T-helper 2 cell treated with Interferon-gamma antibody and Interleukin-4, amounts not matched to agents 5 μg/mL and 100 μg/mL, for 36 hours (primary cell): ENCODE data around the gene SPECC1.
A peak's percentile ranks its signal among the peaks of the same experiment; 100 is the strongest.

Experiments
- DNase-seq: peaks from one replicate; pipeline ENCODE4 v3.0.0; 2021; ENCODE audit warnings: low spot score
- H3K27ac Mint-ChIP-seq: one replicate; pipeline ENCODE4 v1.8.0; 2021; ENCODE audit warnings: mild to moderate bottlenecking, mixed read lengths
- H3K27me3 Mint-ChIP-seq: one replicate; pipeline ENCODE4 v1.8.0; 2021; ENCODE audit warnings: low read depth, mixed read lengths
- H3K36me3 Mint-ChIP-seq: one replicate; pipeline ENCODE4 v1.8.0; 2021; ENCODE audit warnings: low read depth, mixed read lengths
- H3K4me1 Mint-ChIP-seq: one replicate; pipeline ENCODE4 v1.8.0; 2021; ENCODE audit warnings: low read depth, mixed read lengths
- H3K4me3 Mint-ChIP-seq: one replicate; pipeline ENCODE4 v1.8.0; 2022; ENCODE audit warnings: mild to moderate bottlenecking, moderate library complexity, mixed read lengths
- H3K9me3 Mint-ChIP-seq: one replicate; pipeline ENCODE4 v1.8.0; 2021; ENCODE audit warnings: mixed read lengths

SPECC1 gene

GRCh38 chr17:20127360-20128035 lies 118.3 kb downstream of the SPECC1 start:
- peaks cover 2% of the 10 kb centered on the region for H3K27me3 Mint-ChIP-seq
- no peaks in the 10 kb centered on the region for H3K36me3 Mint-ChIP-seq
- DNase-seq = no peak
- H3K9me3 Mint-ChIP-seq = no peaks in the 10 kb centered on the region
- no peaks in the 10 kb centered on the region for H3K4me1 Mint-ChIP-seq
- H3K4me3 Mint-ChIP-seq = no peak overlapping the region
- no peak overlapping the region for H3K27ac Mint-ChIP-seq

GRCh38 chr17:20128036-20128667 lies 119.0 kb downstream of the SPECC1 start:
- DNase-seq = no peak

GRCh38 chr17:20133517-20133916 lies 124.4 kb downstream of the SPECC1 start:
- Mint-ChIP-seq H3K27ac (no peak overlapping the region), H3K9me3 (no peaks in the 10 kb centered on the region), H3K36me3 (no peaks in the 10 kb centered on the region), H3K27me3 (peaks cover 11% of the 10 kb centered on the region), H3K4me1 (no peaks in the 10 kb centered on the region), H3K4me3 (no peak overlapping the region)
- DNase-seq = no peak

More at GRCh38 chr17:20128036-20128667, 119.0 kb downstream of the SPECC1 start:
- H3K27me3 Mint-ChIP-seq = peaks cover 3% of the 10 kb centered on the region
- no peaks in the 10 kb centered on the region for H3K36me3 Mint-ChIP-seq
- no peaks in the 10 kb centered on the region for H3K9me3 Mint-ChIP-seq
- H3K4me3 Mint-ChIP-seq = no peak overlapping the region
- H3K27ac Mint-ChIP-seq = no peak overlapping the region
- H3K4me1 Mint-ChIP-seq = no peaks in the 10 kb centered on the region

GRCh38 chr17:20141198-20141972 lies 132.2 kb downstream of the SPECC1 start:
- no peaks in the 10 kb centered on the region for H3K4me1 Mint-ChIP-seq
- DNase-seq = no peak
- H3K36me3 Mint-ChIP-seq = no peaks in the 10 kb centered on the region
- no peaks in the 10 kb centered on the region for H3K9me3 Mint-ChIP-seq
- H3K27me3 Mint-ChIP-seq = peaks cover 9% of the 10 kb centered on the region
- H3K4me3 Mint-ChIP-seq = no peak overlapping the region
- H3K27ac Mint-ChIP-seq = no peak overlapping the region

GRCh38 chr17:20142268-20142667 lies 133.1 kb downstream of the SPECC1 start:
- no peaks in the 10 kb centered on the region for H3K9me3 Mint-ChIP-seq
- peaks cover 6% of the 10 kb centered on the region for H3K27me3 Mint-ChIP-seq
- H3K27ac Mint-ChIP-seq = no peak overlapping the region
- H3K36me3 Mint-ChIP-seq = no peaks in the 10 kb centered on the region
- H3K4me3 Mint-ChIP-seq = no peak overlapping the region
- no peak for DNase-seq
- H3K4me1 Mint-ChIP-seq = no peaks in the 10 kb centered on the region

- Mint-ChIP-seq H3K4me1 (no peaks in the 10 kb centered on the region), H3K4me3 (no peak overlapping the region), H3K36me3 (no peaks in the 10 kb centered on the region), H3K27me3 (peaks cover under 1% of the 10 kb centered on the region), H3K27ac (no peak overlapping the region), H3K9me3 (no peaks in the 10 kb centered on the region)
- no peak for DNase-seq
These were observed 134.6 kb downstream of the SPECC1 start for GRCh38 chr17:20143740-20144139.

GRCh38 chr17:20145567-20145966 lies 136.4 kb downstream of the SPECC1 start:
- H3K9me3 Mint-ChIP-seq = no peaks in the 10 kb centered on the region
- H3K4me3 Mint-ChIP-seq = no peak overlapping the region
- no peaks in the 10 kb centered on the region for H3K36me3 Mint-ChIP-seq
- no peak overlapping the region for H3K27ac Mint-ChIP-seq
- no peaks in the 10 kb centered on the region for H3K27me3 Mint-ChIP-seq
- DNase-seq = no peak
- no peaks in the 10 kb centered on the region for H3K4me1 Mint-ChIP-seq

GRCh38 chr17:20149251-20149650 lies 140.1 kb downstream of the SPECC1 start:
- Mint-ChIP-seq H3K36me3 (no peaks in the 10 kb centered on the region), H3K27me3 (peaks cover 3% of the 10 kb centered on the region), H3K27ac (no peak overlapping the region), H3K4me3 (no peak overlapping the region), H3K4me1 (no peaks in the 10 kb centered on the region), H3K9me3 (no peaks in the 10 kb centered on the region)
- no peak for DNase-seq

GRCh38 chr17:20151174-20151573 lies 142.0 kb downstream of the SPECC1 start:
- Mint-ChIP-seq H3K36me3 (no peaks in the 10 kb centered on the region), H3K27me3 (peaks cover 7% of the 10 kb centered on the region), H3K27ac (no peak overlapping the region), H3K4me1 (no peaks in the 10 kb centered on the region), H3K9me3 (no peaks in the 10 kb centered on the region), H3K4me3 (no peak overlapping the region)
- DNase-seq = no peak

GRCh38 chr17:20153231-20153630 lies 144.1 kb downstream of the SPECC1 start:
- Mint-ChIP-seq H3K4me3 (no peak overlapping the region), H3K4me1 (peaks cover 4% of the 10 kb centered on the region), H3K27me3 (peaks cover 19% of the 10 kb centered on the region), H3K9me3 (no peaks in the 10 kb centered on the region), H3K27ac (no peak overlapping the region), H3K36me3 (no peaks in the 10 kb centered on the region)
- no peak for DNase-seq

GRCh38 chr17:20154286-20155000 lies 145.3 kb downstream of the SPECC1 start:
- DNase-seq = no peak
- Mint-ChIP-seq H3K4me1 (peaks cover 4% of the 10 kb centered on the region), H3K4me3 (no peak overlapping the region), H3K36me3 (no peaks in the 10 kb centered on the region), H3K27me3 (peaks cover 19% of the 10 kb centered on the region), H3K27ac (no peak overlapping the region), H3K9me3 (no peaks in the 10 kb centered on the region)

GRCh38 chr17:20155258-20156195 lies 146.4 kb downstream of the SPECC1 start:
- Mint-ChIP-seq H3K27me3 (peaks cover 19% of the 10 kb centered on the region), H3K9me3 (no peaks in the 10 kb centered on the region), H3K4me3 (no peak overlapping the region), H3K36me3 (no peaks in the 10 kb centered on the region), H3K27ac (no peak overlapping the region), H3K4me1 (peaks cover 4% of the 10 kb centered on the region)
- peak; percentile 95 for DNase-seq
